GM18505 (cell line): Measurements from ENCODE around the gene TTC9.

Source experiments
- ATAC-seq: cut with Tn5 transposase; IDR thresholded peaks from one replicate; pipeline ENCODE4 v1.9.1; 2021; ENCODE audit not compliant: unreplicated experiment
- POLR2A ChIP-seq: IDR thresholded peaks from 4 replicates; pipeline ENCODE4 v1.6.1; 2011; ENCODE audit warnings: borderline replicate concordance; ENCODE audit not compliant: insufficient read depth, insufficient read length; ENCODE audit errors: extremely low read depth

The TTC9 gene

DNA sequence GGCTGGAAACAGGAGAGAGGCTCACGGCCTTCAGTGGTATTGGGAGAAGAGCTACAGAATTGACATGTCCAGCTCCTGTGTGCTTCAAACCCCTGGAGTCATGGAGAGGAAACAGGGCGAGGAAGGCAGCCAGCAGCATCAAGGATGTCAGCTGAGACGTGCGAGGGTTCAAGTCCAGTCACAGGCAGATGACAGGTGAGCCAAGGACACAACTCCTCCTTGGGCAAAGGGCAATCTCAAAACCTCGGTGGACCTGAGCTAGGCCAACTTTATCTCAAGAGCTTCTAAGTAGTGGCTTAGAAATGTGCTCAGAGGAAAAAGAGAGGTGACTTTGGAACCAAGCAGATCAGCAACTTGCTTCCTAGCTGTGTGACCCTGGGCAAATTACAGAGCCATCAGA lies 81.6 kb downstream of the TTC9 start:
- no peak for TF ChIP-seq POLR2A
- no peak for ATAC-seq

DNA sequence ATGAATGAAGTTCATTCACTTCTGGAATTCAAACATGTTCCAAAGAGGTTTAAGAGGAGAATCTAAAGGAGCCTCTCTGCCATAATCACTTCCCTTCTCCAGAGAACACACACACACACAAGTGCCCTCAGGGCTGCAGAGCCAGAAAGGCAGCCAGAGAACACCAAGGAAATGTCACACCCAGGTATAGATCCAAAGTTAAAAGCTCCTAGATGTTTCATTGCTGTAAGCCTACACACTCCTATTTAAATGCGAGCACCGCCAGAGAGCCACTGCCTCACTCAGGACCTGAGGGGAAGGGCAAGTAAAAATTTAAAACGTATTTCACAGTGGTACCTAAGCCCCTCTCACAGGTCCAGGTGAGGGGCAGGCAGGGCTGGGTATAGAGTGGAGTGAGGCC lies 82.4 kb downstream of the TTC9 start:
- no peak for ATAC-seq
- no peak for TF ChIP-seq POLR2A

DNA sequence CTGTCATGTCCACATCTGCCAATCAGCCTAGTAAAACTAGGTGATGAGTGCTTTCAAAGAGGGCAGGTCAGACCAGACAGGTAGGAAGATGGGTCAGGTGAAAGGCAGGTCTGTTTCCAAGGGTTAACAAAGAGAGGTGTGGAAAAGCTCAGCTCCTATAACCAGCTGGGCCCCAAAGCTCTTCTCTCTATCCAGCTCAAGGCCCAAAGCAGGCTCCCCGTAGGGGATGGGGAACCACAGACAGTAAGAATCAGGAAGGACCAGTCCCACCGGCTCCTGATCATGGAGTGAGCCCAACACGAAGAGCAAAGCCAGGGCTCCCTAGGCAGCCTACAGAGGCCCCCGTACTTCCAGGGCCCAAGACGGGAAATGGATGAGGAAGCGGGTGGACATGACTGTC lies 83.2 kb downstream of the TTC9 start:
- ATAC-seq: no peak
- TF ChIP-seq POLR2A: no peak
